ENCODE results near the gene FABP1. TPM values are rescaled to one million over a fixed set of nuclear protein-coding genes. Genes with fewer than 3 reads are reported as not detected.

The FABP1 gene
- total and polyA plus RNA-seq, 2 of the 8 experiments (the other 6 are each of a cell fraction or from before 2014, with no cell fraction given): 0.09 TPM; not detected in 1

DNA sequence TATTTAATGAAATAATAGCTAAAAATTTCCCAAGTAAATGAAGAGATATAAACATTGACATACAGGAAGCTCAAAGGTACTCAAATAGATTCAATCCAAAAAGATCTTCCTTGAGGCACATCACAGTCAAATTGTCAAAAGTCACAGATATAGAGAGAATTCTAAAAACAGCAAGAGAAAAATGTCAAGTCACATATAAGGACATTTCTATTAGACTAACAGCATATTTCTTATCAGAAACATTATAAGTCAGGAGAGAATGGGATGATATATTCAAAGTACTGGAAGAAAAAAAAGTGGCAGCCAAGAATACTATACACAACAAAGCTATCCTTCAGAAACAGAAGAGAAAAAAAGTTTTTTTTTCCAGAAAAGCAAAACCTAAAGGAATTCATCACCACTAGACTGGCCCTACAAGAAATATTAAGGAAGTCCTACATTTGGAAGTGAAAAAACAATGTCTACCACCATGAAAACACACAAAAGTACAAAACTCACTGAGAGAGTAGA lies 21.1 kb upstream of the FABP1 start:
- no peak overlapping the region for H3K4me3 ChIP-seq (ENCODE audit: extremely low read depth in 1 of 4, insufficient read depth in 2 of 4, low read depth in 3 of 4, low read length in 4 of 4)
- no peak overlapping the region for H3K4me2 ChIP-seq (ENCODE audit: insufficient read depth in 1 of 2, low read depth in 2 of 2, low read length in 2 of 2)
- no peak overlapping the region for H4K8ac ChIP-seq (ENCODE audit: extremely low read depth, insufficient read depth, low read length)
- FAIRE-seq (no peak), DNase-seq (ENCODE audit: low read depth in 1 of 2, low spot score in 2 of 2) (no peak)
- H3K23ac ChIP-seq (ENCODE audit: insufficient read length): no peak overlapping the region
- no peak overlapping the region for H3K27ac ChIP-seq (ENCODE audit: low read depth, low read length)
- no peaks in the 10 kb centered on the region for H4K20me1 ChIP-seq (replicated peaks in 1 of 2; ENCODE audit: control insufficient read depth in 1 of 2, insufficient read depth in 2 of 2, low read length in 2 of 2)
- no peak overlapping the region for H2BK5ac ChIP-seq (ENCODE audit: low read depth, low read length)
- no peaks in the 10 kb centered on the region for H3K9me3 ChIP-seq (ENCODE audit: insufficient read depth in 2 of 2, low read depth in 1 of 2, low read length in 1 of 2)
- H2AFZ ChIP-seq (ENCODE audit: low read length): no peak overlapping the region
- no peak overlapping the region for H2BK15ac ChIP-seq (ENCODE audit: low read length)
- no peaks in the 10 kb centered on the region for H3K23me2 ChIP-seq (ENCODE audit: low read depth, low read length)
- H3K14ac ChIP-seq (ENCODE audit: insufficient read length): no peak overlapping the region
- no peak overlapping the region for H3K4ac ChIP-seq (replicated peaks; ENCODE audit: insufficient read length, low read depth, low read length)
- H3K27me3 ChIP-seq (replicated peaks in 1 of 4; ENCODE audit: control insufficient read depth in 3 of 4, extremely low read depth in 1 of 4, insufficient read depth in 3 of 4, low read length in 3 of 4): no peaks in the 10 kb centered on the region
- H4K91ac ChIP-seq (replicated peaks; ENCODE audit: insufficient read length, low read length): no peak overlapping the region
- no peak overlapping the region for H2AK5ac ChIP-seq (ENCODE audit: low read depth, low read length)
- H3K79me2 ChIP-seq (ENCODE audit: control insufficient read depth in 1 of 2, insufficient read depth in 2 of 2, low read length in 2 of 2): no peaks in the 10 kb centered on the region
- ChIA-PET CTCF (ENCODE audit: partially characterized antibody) (interaction anchor here (1.2 kb wide), 1 partner anchor 88 kb away, joined by 6 read pairs; no protein-coding TSS in a partner anchor), POLR2A (ENCODE audit: partially characterized antibody) (no interaction called here)
- H3K79me1 ChIP-seq (ENCODE audit: low read depth, low read length): no peaks in the 10 kb centered on the region
- no peak overlapping the region for H3K18ac ChIP-seq (ENCODE audit: extremely low read depth, low read length)
- H2BK12ac ChIP-seq (ENCODE audit: low read depth, low read length): no peak overlapping the region
- H2BK120ac ChIP-seq (replicated peaks; ENCODE audit: low read depth, low read length): no peak overlapping the region
- H3K36me3 ChIP-seq (ENCODE audit: control insufficient read depth in 2 of 4, insufficient read depth in 4 of 4, low read length in 3 of 4): no peaks in the 10 kb centered on the region; a peak in 1 of 8 replicates
- no peak overlapping the region for H3K56ac ChIP-seq (replicated peaks; ENCODE audit: insufficient read length, low read depth, low read length)
- no peak overlapping the region for H2BK20ac ChIP-seq (ENCODE audit: low read length)
- no peak overlapping the region for H4K5ac ChIP-seq (ENCODE audit: insufficient read length, low read depth, low read length)
- no peak overlapping the region for H3K9ac ChIP-seq (replicated peaks in 1 of 4; ENCODE audit: extremely low read depth in 1 of 4, low read depth in 3 of 4, low read length in 3 of 4)
- H3K4me1 ChIP-seq (replicated peaks in 1 of 4; ENCODE audit: control insufficient read depth in 3 of 4, insufficient read depth in 4 of 4, low read length in 3 of 4): no peaks in the 10 kb centered on the region
- TF ChIP-seq SIX5 (IDR thresholded peaks at IDR 0.05; ENCODE audit: low read depth, low read length): no peak

Data from H1 (cell line).